A673 (cell line): ENCODE results near the gene SLC24A4.

Experiments
- EZH2 ChIP-seq: fragments of 200-600 bp; sonication (generic); IDR thresholded peaks from 2 replicates; pipeline ENCODE4 v1.6.1; 2017; ENCODE audit warnings: borderline replicate concordance, low read depth, mild to moderate bottlenecking, mixed read lengths, antibody characterized with exemption, low read length; ENCODE audit not compliant: poor library complexity, severe bottlenecking
- TF ChIP-seq, protein P1 (sequence below): fragments of 300-800, 200-600 bp; sonication (generic); conservative IDR thresholded peaks from 2 replicates; pipeline ENCODE4 v1.5.1; 2017; ENCODE audit warnings: low read depth, mild to moderate bottlenecking, antibody characterized with exemption, low read length, moderate library complexity, mixed read lengths

- TF ChIP-seq, protein P1, sequence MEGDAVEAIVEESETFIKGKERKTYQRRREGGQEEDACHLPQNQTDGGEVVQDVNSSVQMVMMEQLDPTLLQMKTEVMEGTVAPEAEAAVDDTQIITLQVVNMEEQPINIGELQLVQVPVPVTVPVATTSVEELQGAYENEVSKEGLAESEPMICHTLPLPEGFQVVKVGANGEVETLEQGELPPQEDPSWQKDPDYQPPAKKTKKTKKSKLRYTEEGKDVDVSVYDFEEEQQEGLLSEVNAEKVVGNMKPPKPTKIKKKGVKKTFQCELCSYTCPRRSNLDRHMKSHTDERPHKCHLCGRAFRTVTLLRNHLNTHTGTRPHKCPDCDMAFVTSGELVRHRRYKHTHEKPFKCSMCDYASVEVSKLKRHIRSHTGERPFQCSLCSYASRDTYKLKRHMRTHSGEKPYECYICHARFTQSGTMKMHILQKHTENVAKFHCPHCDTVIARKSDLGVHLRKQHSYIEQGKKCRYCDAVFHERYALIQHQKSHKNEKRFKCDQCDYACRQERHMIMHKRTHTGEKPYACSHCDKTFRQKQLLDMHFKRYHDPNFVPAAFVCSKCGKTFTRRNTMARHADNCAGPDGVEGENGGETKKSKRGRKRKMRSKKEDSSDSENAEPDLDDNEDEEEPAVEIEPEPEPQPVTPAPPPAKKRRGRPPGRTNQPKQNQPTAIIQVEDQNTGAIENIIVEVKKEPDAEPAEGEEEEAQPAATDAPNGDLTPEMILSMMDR: no peak
- no peak for TF ChIP-seq EZH2
These were observed 188.0 kb downstream of the SLC24A4 start for GRCh38 chr14:92510972-92511371.
